Fibroblast of lung (primary cell): ENCODE measurements around the gene ADCY5. TPM values are rescaled to one million over a fixed set of nuclear protein-coding genes. Genes with fewer than 3 reads are reported as not detected.

ENCODE experiments used
- DNase-seq, 2 donors: peaks; one replicate each; pipeline versions ENCODE4 v3.0.0 to v3.0.0-alpha.2; 2010; ENCODE audit warnings: low read depth in 2 of 2
- H2AFZ ChIP-seq: 2 replicates; pipeline ENCODE4 v1.5.1; 2012; ENCODE audit warnings: low read length, control low read depth, inconsistent platforms
- H3K27ac ChIP-seq: 2 replicates; pipeline ENCODE4 v1.5.1; 2011; ENCODE audit warnings: low read length, control low read depth; ENCODE audit not compliant: insufficient read depth
- H3K27me3 ChIP-seq: 2 replicates; pipeline ENCODE4 v1.5.1; 2011; ENCODE audit warnings: mild to moderate bottlenecking, low read length; ENCODE audit not compliant: control insufficient read depth, insufficient read depth
- H3K36me3 ChIP-seq: 2 replicates; pipeline ENCODE4 v1.5.1; 2011; ENCODE audit warnings: low read length; ENCODE audit not compliant: control insufficient read depth, insufficient read depth
- H3K4me1 ChIP-seq: 2 replicates; pipeline ENCODE4 v1.5.1; 2011; ENCODE audit warnings: low read length; ENCODE audit not compliant: control insufficient read depth, insufficient read depth; ENCODE audit errors: extremely low read depth
- H3K4me2 ChIP-seq: 2 replicates; pipeline ENCODE4 v1.5.1; 2011; ENCODE audit warnings: low read length, control low read depth; ENCODE audit not compliant: insufficient read depth; ENCODE audit errors: extremely low read depth
- H3K4me3 ChIP-seq, 4 experiments: fragments of 200-600 bp in 1 of 4; sonication (generic) in 1 of 4; replicated peaks in 1 of 4; 2 replicates each; pipeline ENCODE4 v1.5.1; 2011 to 2016; ENCODE audit warnings: low read length in 4 of 4, low read depth in 3 of 4, mild to moderate bottlenecking in 3 of 4, control low read depth in 2 of 4, inconsistent platforms in 1 of 4, mixed read lengths in 1 of 4; ENCODE audit not compliant: insufficient read depth in 1 of 4; ENCODE audit errors: control extremely low read depth in 1 of 4
- H3K79me2 ChIP-seq: 2 replicates; pipeline ENCODE4 v1.5.1; 2012; ENCODE audit warnings: mild to moderate bottlenecking, low read length, inconsistent platforms; ENCODE audit not compliant: control insufficient read depth, insufficient read depth
- H3K9ac ChIP-seq: 2 replicates; pipeline ENCODE4 v1.5.1; 2011; ENCODE audit warnings: mild to moderate bottlenecking, low read length, control low read depth; ENCODE audit not compliant: insufficient read depth
- H3K9me3 ChIP-seq: 2 replicates; pipeline ENCODE4 v1.5.1; 2012; ENCODE audit warnings: low read depth, low read length; ENCODE audit not compliant: control insufficient read depth, insufficient read depth
- H4K20me1 ChIP-seq: 2 replicates; pipeline ENCODE4 v1.5.1; 2011; ENCODE audit warnings: low read length; ENCODE audit not compliant: control insufficient read depth, insufficient read depth; ENCODE audit errors: extremely low read depth
- EZH2 ChIP-seq: IDR thresholded peaks from 2 replicates; pipeline ENCODE4 v1.5.1; 2012; ENCODE audit warnings: low read length, control low read depth, mild to moderate bottlenecking; ENCODE audit errors: missing control alignments
- polyA plus RNA-seq, 2 donors: library from polyadenylated mRNA; depleted of rRNA in 1 of 2; stranded (reverse) in 1 of 2; unstranded in 1 of 2; fragments of >200 nt; gene quantifications; 2 replicates each; pipeline ENCODE4 v1.2.1, GENCODE V29; 2011 to 2012; ENCODE audit warnings: missing spikeins in 1 of 2
- total RNA-seq: library from RNA; depleted of rRNA; stranded (reverse); fragments of >200 nt; gene quantifications from 2 replicates; pipeline ENCODE4 v1.2.1, GENCODE V29; 2014
- TF ChIP-seq, protein P1 (sequence below), 2 donors: IDR thresholded peaks in 1 of 2; conservative IDR thresholded peaks in 1 of 2; 1 replicate in 1 of 2; 2 replicates in 1 of 2; pipeline ENCODE4 v1.5.1; 2011 to 2012; ENCODE audit warnings: low read length in 2 of 2, control low read depth in 1 of 2, inconsistent platforms in 1 of 2, low read depth in 1 of 2, mild to moderate bottlenecking in 1 of 2

ADCY5 gene
- total and polyA plus RNA-seq, 2 donors (not counting 1 experiment from before 2014, with no cell fraction given) = 0.11 to 0.50 TPM

DNA sequence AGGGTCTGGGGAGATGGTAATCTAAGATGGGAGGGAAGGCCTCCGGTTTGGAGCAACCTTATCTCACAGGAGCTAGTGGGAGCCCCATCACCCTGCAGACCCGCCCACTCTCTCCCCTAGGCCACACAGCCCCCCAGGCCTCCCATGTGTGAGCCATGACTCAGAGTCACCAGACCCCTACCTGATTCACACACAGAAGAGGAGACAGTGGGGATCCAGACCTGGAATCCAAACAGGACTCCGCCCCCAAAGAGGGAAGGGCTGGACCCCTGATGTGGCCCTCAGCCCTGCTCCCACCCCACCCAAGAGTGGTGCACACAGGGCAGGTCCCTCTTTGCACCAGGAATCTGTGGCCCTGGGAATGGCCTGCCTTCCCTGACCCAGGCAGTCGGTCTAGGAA is 97.4 kb downstream of the ADCY5 start:
- Histone ChIP-seq H3K4me3 (no peak overlapping the region), H3K9ac (no peak overlapping the region), H3K27me3 (peaks cover 15% of the 10 kb centered on the region), H3K79me2 (no peaks in the 10 kb centered on the region), H3K4me1 (no peaks in the 10 kb centered on the region), H3K4me2 (no peak overlapping the region), H3K27ac (no peak overlapping the region), H4K20me1 (no peaks in the 10 kb centered on the region), H2AFZ (no peak overlapping the region), H3K9me3 (no peaks in the 10 kb centered on the region), H3K36me3 (no peaks in the 10 kb centered on the region)
- no peak for TF ChIP-seq EZH2
- TF ChIP-seq, protein P1, sequence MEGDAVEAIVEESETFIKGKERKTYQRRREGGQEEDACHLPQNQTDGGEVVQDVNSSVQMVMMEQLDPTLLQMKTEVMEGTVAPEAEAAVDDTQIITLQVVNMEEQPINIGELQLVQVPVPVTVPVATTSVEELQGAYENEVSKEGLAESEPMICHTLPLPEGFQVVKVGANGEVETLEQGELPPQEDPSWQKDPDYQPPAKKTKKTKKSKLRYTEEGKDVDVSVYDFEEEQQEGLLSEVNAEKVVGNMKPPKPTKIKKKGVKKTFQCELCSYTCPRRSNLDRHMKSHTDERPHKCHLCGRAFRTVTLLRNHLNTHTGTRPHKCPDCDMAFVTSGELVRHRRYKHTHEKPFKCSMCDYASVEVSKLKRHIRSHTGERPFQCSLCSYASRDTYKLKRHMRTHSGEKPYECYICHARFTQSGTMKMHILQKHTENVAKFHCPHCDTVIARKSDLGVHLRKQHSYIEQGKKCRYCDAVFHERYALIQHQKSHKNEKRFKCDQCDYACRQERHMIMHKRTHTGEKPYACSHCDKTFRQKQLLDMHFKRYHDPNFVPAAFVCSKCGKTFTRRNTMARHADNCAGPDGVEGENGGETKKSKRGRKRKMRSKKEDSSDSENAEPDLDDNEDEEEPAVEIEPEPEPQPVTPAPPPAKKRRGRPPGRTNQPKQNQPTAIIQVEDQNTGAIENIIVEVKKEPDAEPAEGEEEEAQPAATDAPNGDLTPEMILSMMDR (conservative IDR thresholded peaks at IDR 0.05 in 1 of 2, IDR thresholded peaks at IDR 0.05 in 1 of 2; ENCODE audit: low read depth in 1 of 2, low read length in 2 of 2) = no peak
- DNase-seq = no peak

DNA sequence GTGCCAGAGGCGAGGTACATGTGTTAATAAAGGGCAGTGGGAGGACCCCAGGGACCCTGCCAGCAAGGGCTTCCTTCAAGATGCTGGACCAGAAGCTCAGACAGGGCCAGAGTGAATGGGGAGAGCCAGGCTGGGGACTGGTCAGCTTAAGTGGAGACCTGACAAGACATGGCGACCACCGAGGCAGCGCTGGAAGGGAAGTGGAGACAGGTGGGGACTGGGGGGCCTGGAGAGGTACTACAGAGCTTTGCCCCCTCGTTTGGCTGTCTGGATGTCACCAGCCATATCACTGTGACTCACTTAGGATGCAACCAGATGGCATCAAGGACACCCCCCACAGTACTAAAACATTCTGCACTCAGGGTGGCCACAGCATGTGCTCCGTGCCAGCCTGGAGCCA is 97.9 kb downstream of the ADCY5 start:
- Histone ChIP-seq H3K36me3 (no peaks in the 10 kb centered on the region), H3K27ac (no peak overlapping the region), H3K9ac (no peak overlapping the region), H2AFZ (no peak overlapping the region), H4K20me1 (no peaks in the 10 kb centered on the region), H3K9me3 (no peaks in the 10 kb centered on the region), H3K27me3 (peaks cover 19% of the 10 kb centered on the region), H3K4me2 (no peak overlapping the region), H3K4me3 (no peak overlapping the region), H3K4me1 (no peaks in the 10 kb centered on the region), H3K79me2 (no peaks in the 10 kb centered on the region)
- no peak for DNase-seq
- TF ChIP-seq, protein P1 (conservative IDR thresholded peaks at IDR 0.05 in 1 of 2, IDR thresholded peaks at IDR 0.05 in 1 of 2; ENCODE audit: low read depth in 1 of 2, low read length in 2 of 2) = no peak
- no peak for TF ChIP-seq EZH2

DNA sequence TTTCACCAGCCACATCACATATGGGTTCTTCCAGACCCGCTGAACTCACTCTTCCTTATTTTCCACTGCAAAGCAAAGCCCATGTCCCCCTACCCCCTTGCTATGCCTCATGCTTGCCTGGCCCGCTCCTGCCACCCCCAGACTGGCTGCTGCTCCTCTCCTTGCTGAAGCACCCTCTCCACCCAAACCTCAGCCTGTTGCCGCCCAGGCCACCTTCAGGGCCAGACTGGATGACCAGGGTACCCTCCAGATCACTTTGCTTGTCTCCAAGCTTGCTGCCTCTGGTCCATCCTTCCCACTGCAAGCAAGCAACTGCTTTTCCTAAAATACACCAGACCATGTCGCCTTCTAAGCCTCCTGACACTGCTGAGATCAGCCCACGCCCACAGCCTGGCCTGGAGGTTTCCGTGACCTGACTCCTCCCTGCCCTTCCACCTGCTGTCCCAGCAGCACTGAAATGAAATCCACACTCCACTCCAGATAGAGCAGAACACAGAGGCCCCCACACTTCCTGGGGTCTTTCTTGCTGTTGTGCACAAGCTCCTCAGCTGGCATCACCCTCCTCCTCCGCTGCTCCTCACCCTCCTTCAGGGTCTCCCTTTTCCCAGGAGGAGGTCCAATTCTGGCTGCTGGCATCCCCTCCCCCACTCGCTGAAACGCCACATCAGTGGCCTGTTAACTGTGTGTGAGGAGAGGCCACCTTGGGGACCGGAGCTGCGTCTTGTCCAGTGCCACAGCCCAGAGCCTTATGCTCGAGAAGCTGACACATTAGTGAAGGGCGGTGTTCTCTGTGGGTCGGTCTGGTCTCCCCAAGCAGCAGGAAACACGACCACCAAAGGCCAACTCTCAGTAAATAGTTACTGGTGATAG is 99.1 kb downstream of the ADCY5 start:
- Histone ChIP-seq H3K36me3 (no peaks in the 10 kb centered on the region), H3K4me3 (no peak overlapping the region), H2AFZ (no peak overlapping the region), H3K27ac (no peak overlapping the region), H3K4me2 (no peak overlapping the region), H3K9ac (no peak overlapping the region), H3K79me2 (no peaks in the 10 kb centered on the region), H3K9me3 (no peaks in the 10 kb centered on the region), H3K4me1 (no peaks in the 10 kb centered on the region), H3K27me3 (peaks cover 19% of the 10 kb centered on the region), H4K20me1 (no peaks in the 10 kb centered on the region)
- no peak for DNase-seq
- no peak for TF ChIP-seq EZH2
- TF ChIP-seq, protein P1 (conservative IDR thresholded peaks at IDR 0.05 in 1 of 2, IDR thresholded peaks at IDR 0.05 in 1 of 2; ENCODE audit: low read depth in 1 of 2, low read length in 2 of 2) = no peak
